ENCODE results near the gene LOXL1. TPM values are rescaled to one million over a fixed set of nuclear protein-coding genes. Genes with fewer than 3 reads are reported as not detected.

The LOXL1 gene
- total RNA-seq, 1 experiment from 2014 or later: 249 TPM

DNA sequence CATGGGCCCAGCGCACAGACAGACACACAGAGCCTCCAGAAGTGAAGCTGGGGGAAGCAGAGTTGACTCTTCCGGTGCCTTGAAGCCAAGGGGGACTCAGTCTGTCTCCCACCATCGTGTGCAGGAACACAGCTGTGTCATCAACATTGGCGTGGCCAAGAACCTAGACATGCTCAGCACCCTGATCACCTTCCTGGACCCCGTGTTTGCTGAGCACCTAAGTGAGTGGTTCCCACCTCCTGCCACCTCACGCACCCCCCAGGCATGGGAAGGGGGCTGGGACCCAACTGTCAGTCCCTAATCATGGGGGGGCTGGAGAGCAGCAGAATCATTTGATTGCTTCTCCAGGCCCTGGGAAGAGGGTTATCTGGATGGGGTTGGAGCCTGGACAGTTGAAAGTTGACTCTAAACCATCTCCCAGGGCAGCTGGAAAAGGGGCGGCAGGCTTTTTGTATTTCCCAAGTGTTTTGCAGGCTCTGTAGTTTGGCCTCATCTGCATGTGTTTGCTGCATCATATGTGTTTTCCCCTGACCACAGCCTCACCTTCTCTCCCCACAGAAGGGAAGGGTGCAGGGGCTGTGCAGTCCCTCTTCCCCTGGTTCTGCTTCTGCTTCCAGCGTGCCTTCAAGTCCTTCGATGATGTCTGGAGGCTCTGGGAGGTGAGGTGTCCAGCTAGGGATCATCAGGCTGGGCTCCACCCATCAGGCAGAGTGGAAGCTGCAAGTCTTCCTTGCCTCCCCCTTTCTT, 40.1 kb upstream of the LOXL1 start:
- no peak for DNase-seq
- CTCF ChIA-PET: no interaction called here

DNA sequence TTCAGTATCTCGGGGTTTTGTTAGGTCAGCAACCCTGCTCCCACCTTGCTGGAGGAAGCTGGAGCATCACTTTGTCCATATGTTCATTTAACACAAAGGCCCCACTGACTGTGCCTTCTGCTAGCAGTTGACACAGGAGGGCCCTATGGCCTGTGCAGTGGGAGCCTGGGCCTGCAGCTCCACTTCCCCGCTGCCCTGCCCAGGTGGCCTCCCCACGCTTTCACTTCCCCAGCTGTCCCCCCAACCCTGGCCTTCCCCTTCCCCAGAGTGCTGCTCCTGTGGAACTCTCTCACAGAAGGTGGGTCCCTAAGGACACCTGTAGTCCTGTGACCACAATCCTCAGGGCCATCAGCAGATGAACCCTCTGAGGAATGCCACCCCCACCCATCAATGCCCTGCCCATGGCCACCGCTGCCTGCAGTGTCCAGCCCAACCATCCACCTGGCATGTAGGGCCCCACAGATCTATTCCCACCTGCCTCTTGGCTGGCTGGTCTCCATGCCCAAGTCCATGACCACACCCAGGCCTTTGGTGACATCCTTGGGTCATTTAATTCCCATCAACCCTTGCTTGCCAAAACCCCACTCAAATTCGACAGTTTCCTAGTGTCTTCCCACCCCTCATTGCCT, 39.4 kb upstream of the LOXL1 start:
- Histone ChIP-seq H3F3A (ENCODE audit: low read length, unreplicated experiment) (no peaks in the 10 kb centered on the region), H3K27ac (ENCODE audit: low read length) (no peak overlapping the region), H3K4me1 (ENCODE audit: insufficient read depth, low read length) (no peaks in the 10 kb centered on the region), H3K9ac (ENCODE audit: low read length) (no peak overlapping the region), H3K27me3 (ENCODE audit: low read length) (no peaks in the 10 kb centered on the region), H3K4me2 (ENCODE audit: low read length) (no peak overlapping the region), H4K20me1 (ENCODE audit: low read length) (no peaks in the 10 kb centered on the region), H3K36me3 (ENCODE audit: low read depth, low read length) (no peaks in the 10 kb centered on the region), H3K79me2 (ENCODE audit: low read length) (no peaks in the 10 kb centered on the region), H3K4me3 (ENCODE audit: low read length) (no peak overlapping the region), H3K9me2 (replicated peaks; ENCODE audit: low read length) (no peaks in the 10 kb centered on the region), H3K9me3 (ENCODE audit: low read length) (no peaks in the 10 kb centered on the region), H2AFZ (ENCODE audit: low read length) (no peak overlapping the region)
- ChIA-PET CTCF (no interaction called here), POLR2A (ENCODE audit: unreplicated experiment) (no interaction called here)
- intact Hi-C loops (cut with micrococcal nuclease): no loop called here
- DNase-seq: no peak
- BruUV-seq (replicated peaks): no TSS peak
- ATAC-seq: no peak
- TF ChIP-seq, protein P1, sequence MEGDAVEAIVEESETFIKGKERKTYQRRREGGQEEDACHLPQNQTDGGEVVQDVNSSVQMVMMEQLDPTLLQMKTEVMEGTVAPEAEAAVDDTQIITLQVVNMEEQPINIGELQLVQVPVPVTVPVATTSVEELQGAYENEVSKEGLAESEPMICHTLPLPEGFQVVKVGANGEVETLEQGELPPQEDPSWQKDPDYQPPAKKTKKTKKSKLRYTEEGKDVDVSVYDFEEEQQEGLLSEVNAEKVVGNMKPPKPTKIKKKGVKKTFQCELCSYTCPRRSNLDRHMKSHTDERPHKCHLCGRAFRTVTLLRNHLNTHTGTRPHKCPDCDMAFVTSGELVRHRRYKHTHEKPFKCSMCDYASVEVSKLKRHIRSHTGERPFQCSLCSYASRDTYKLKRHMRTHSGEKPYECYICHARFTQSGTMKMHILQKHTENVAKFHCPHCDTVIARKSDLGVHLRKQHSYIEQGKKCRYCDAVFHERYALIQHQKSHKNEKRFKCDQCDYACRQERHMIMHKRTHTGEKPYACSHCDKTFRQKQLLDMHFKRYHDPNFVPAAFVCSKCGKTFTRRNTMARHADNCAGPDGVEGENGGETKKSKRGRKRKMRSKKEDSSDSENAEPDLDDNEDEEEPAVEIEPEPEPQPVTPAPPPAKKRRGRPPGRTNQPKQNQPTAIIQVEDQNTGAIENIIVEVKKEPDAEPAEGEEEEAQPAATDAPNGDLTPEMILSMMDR (conservative IDR thresholded peaks at IDR 0.05; ENCODE audit: low read depth, low read length): no peak
- TF ChIP-seq EZH2 (IDR thresholded peaks at IDR 0.05; ENCODE audit: low read length, unreplicated experiment) (no peak), EZH2phosphoT487 (IDR thresholded peaks at IDR 0.05; ENCODE audit: borderline replicate concordance, low read length) (no peak)

More for the DNA sequence above, 40.1 kb upstream of the LOXL1 start:
- no peak overlapping the region for H3K27ac ChIP-seq (ENCODE audit: low read length)
- H4K20me1 ChIP-seq (ENCODE audit: low read length): no peaks in the 10 kb centered on the region
- no peaks in the 10 kb centered on the region for H3K27me3 ChIP-seq (ENCODE audit: low read length)
- H3K9ac ChIP-seq (ENCODE audit: low read length): no peak overlapping the region
- H3K4me2 ChIP-seq (ENCODE audit: low read length): no peak overlapping the region
- no peaks in the 10 kb centered on the region for H3K36me3 ChIP-seq (ENCODE audit: low read depth, low read length)
- no peaks in the 10 kb centered on the region for H3F3A ChIP-seq (ENCODE audit: low read length, unreplicated experiment)
- no peaks in the 10 kb centered on the region for H3K79me2 ChIP-seq (ENCODE audit: low read length)
- BruUV-seq (replicated peaks): no TSS peak
- POLR2A ChIA-PET (ENCODE audit: unreplicated experiment): no interaction called here
- H3K9me3 ChIP-seq (ENCODE audit: low read length): no peaks in the 10 kb centered on the region
- intact Hi-C loops (cut with micrococcal nuclease): no loop called here
- TF ChIP-seq EZH2 (IDR thresholded peaks at IDR 0.05; ENCODE audit: low read length, unreplicated experiment) (no peak), EZH2phosphoT487 (IDR thresholded peaks at IDR 0.05; ENCODE audit: borderline replicate concordance, low read length) (no peak)
- TF ChIP-seq, protein P1 (conservative IDR thresholded peaks at IDR 0.05; ENCODE audit: low read depth, low read length): no peak
- H3K4me1 ChIP-seq (ENCODE audit: insufficient read depth, low read length): no peaks in the 10 kb centered on the region
- H2AFZ ChIP-seq (ENCODE audit: low read length): no peak overlapping the region
- H3K9me2 ChIP-seq (replicated peaks; ENCODE audit: low read length): no peaks in the 10 kb centered on the region
- ATAC-seq: no peak
- no peak overlapping the region for H3K4me3 ChIP-seq (ENCODE audit: low read length)

GRCh38 chr15:73887481-73887880, 38.8 kb upstream of the LOXL1 start:
- ChIA-PET POLR2A (ENCODE audit: unreplicated experiment) (no interaction called here), CTCF (no interaction called here)
- Histone ChIP-seq H3K9ac (ENCODE audit: low read length) (no peak overlapping the region), H3K36me3 (ENCODE audit: low read depth, low read length) (no peaks in the 10 kb centered on the region), H3K27me3 (ENCODE audit: low read length) (no peaks in the 10 kb centered on the region), H3K4me3 (ENCODE audit: low read length) (no peak overlapping the region), H3K27ac (ENCODE audit: low read length) (no peak overlapping the region), H3K4me1 (ENCODE audit: insufficient read depth, low read length) (no peaks in the 10 kb centered on the region), H3K9me3 (ENCODE audit: low read length) (no peaks in the 10 kb centered on the region), H3F3A (ENCODE audit: low read length, unreplicated experiment) (no peaks in the 10 kb centered on the region), H3K4me2 (ENCODE audit: low read length) (no peak overlapping the region), H3K79me2 (ENCODE audit: low read length) (no peaks in the 10 kb centered on the region), H3K9me2 (replicated peaks; ENCODE audit: low read length) (no peaks in the 10 kb centered on the region), H2AFZ (ENCODE audit: low read length) (no peak overlapping the region), H4K20me1 (ENCODE audit: low read length) (no peaks in the 10 kb centered on the region)
- TF ChIP-seq, protein P1 (conservative IDR thresholded peaks at IDR 0.05; ENCODE audit: low read depth, low read length): no peak
- no peak for TF ChIP-seq EZH2 (IDR thresholded peaks at IDR 0.05; ENCODE audit: low read length, unreplicated experiment)
- no peak for TF ChIP-seq EZH2phosphoT487 (IDR thresholded peaks at IDR 0.05; ENCODE audit: borderline replicate concordance, low read length)
- no TSS peak for BruUV-seq (replicated peaks)
- intact Hi-C loops (cut with micrococcal nuclease): no loop called here
- DNase-seq (no peak), ATAC-seq (no peak)

All from PC-3 (cell line).